Panc1 (cell line): Measurements from ENCODE around the gene TOX3.

ENCODE experiments used
- SIN3A ChIP-seq: IDR thresholded peaks from 2 replicates; pipeline ENCODE4 v1.6.1; 2012; ENCODE audit warnings: low read depth, mild to moderate bottlenecking, low read length, moderate library complexity, borderline replicate concordance; ENCODE audit not compliant: insufficient read depth
- TF ChIP-seq, protein P1 (sequence below): fragments of 450-650 bp; IDR thresholded peaks from 2 replicates; pipeline ENCODE4 v1.5.1; 2017; ENCODE audit warnings: mild to moderate bottlenecking

DNA sequence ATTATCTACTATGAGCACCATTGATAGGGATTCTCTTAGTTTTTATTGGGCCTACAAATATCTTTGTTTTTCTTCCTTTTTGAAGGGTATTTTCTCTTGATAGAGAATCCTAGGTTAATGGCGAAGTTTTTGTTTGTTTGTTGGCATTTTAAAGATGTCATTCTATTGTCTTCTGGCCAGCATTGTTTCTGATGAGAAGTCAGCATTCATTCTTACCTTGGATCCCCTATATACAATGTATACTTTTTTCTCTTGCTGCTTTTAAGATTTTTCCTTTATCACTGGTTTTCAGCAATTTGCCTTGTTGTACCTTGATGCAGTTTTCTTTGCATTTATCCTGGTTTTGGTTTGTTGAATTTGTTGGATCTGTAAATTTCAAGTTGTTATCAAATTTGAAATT is 130.1 kb downstream of the TOX3 start:
- TF ChIP-seq, protein P1, sequence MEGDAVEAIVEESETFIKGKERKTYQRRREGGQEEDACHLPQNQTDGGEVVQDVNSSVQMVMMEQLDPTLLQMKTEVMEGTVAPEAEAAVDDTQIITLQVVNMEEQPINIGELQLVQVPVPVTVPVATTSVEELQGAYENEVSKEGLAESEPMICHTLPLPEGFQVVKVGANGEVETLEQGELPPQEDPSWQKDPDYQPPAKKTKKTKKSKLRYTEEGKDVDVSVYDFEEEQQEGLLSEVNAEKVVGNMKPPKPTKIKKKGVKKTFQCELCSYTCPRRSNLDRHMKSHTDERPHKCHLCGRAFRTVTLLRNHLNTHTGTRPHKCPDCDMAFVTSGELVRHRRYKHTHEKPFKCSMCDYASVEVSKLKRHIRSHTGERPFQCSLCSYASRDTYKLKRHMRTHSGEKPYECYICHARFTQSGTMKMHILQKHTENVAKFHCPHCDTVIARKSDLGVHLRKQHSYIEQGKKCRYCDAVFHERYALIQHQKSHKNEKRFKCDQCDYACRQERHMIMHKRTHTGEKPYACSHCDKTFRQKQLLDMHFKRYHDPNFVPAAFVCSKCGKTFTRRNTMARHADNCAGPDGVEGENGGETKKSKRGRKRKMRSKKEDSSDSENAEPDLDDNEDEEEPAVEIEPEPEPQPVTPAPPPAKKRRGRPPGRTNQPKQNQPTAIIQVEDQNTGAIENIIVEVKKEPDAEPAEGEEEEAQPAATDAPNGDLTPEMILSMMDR = no peak
- TF ChIP-seq SIN3A = no peak
